HG03097 (cell line): ENCODE data around the gene SLC34A1.
A peak's percentile ranks its signal among the peaks of the same experiment; 100 is the strongest.

ENCODE experiments used
- ATAC-seq: cut with Tn5 transposase; IDR thresholded peaks from one replicate; pipeline ENCODE4 v1.9.1; 2021; ENCODE audit not compliant: unreplicated experiment, low FRiP score

SLC34A1 gene

DNA sequence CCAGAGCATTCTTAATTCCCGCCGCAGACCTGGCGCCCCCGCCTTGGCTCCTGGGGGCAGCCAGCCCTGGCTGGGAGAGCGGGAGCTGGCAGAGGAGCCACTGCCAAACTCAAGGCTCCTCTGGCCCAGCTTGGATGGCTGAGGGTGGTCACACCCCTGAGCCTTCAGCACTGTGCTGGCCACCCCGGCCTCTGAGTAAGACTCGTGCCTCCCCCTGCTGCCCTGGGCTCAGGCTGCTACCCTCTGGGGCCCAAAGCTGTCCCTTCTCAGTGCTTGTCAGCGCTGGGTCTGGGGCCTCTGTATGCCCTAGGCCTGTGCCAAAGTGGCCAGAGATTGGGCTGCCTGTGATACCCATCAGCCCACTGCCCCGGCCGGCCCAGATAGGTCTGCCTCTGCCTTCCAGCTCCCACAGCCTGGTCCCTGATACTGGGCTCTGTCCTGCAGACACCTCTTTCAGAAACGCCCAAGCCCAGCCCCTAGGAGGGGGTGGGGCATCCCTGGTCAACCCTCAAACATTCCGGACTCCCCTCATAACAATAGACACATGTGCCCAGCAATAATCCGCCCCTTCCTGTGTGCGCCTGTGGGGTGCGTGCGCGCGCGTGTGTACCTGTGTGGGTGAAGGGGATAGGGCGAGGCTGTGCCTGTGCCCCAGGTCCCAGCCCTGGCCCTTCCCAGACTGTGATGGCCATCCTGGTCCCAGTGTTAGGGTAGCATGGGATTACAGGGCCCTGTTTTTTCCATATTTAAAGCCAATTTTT, 58.0 kb downstream of the SLC34A1 start:
- ATAC-seq = no peak

DNA sequence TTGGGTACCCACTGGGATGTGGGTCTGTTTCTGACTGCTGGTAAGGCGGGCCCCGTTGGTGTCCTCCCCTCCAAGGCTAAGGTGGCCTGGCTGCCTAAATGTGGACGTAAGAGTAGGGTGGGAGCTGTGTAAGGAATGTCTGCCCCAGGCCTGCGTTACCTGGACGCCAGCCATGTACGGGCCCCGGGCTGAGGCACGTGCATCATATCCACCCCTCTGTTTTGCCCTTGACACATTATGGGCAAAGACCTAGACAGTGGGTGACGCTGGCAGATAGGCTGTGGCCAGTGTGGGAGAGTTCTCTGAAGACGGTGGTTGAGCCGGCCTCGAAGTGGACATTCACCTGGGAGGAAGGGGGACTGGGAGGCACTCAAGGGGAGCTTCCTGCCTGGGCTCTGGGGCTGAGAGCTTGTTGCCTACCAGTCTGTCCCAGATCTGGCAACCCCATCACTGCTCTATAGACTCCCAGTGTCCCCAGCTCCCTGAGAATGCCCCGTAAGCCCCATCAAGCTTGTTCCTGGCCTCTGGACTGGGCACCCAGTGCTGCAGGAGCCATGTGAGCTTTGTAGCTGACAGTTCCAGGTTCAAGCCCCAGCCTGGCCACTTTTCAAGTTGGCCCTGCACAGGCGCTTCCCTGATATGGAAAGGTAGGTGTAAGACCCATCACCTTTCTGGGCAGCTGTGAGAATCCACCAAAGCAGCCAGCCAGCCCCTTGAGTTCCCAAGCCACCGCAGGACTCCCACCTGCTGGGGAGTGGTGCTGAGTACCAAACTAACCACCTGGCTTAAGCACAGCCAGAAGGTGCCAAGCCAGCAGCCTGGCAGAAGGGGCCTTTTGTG, 59.1 kb downstream of the SLC34A1 start:
- no peak for ATAC-seq

DNA sequence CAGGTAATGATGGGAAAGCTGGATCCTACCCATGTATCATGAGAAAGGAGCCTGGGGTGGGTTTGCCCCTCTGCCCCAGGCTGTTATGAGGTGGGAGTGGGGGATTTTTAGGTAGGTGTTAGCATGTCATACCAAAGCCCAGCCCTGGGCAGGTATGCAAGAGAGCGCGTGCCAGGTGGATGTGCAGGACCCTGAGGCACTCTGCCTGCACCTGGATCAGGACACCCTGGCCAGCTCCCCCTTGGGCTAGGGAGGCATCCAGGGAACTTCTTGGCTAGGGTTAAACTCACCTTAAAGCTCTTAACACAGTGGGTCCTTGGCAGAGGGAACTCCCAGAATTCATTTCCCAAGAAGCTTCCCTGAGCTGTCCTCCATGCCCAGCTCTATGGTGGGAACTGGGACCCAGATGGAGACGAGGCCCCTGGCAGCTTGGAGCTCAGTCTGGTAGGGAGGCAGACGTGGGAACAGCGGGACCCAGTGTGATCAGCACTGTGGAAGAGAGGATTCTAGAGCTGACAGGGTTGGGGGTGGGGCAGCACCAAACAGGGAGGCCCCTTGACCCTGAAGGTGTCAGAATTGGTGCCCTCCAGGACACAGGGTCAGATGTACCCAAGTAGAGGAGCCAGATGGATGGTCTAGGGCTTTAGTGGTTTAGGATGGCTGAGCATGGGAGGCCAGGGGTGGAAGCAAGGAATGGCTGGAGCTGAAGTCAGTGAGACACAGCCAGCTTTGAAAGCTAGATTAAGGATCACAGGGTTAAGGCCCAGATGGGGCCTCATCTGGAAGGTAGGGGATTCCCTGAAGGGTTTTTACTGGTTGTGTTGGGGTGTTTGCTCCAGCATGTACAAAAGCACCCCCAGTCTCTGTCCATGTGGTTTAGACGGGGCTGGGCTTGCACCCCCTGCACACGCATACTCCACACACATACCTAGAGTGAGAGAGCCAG, 60.1 kb downstream of the SLC34A1 start:
- no peak for ATAC-seq

DNA sequence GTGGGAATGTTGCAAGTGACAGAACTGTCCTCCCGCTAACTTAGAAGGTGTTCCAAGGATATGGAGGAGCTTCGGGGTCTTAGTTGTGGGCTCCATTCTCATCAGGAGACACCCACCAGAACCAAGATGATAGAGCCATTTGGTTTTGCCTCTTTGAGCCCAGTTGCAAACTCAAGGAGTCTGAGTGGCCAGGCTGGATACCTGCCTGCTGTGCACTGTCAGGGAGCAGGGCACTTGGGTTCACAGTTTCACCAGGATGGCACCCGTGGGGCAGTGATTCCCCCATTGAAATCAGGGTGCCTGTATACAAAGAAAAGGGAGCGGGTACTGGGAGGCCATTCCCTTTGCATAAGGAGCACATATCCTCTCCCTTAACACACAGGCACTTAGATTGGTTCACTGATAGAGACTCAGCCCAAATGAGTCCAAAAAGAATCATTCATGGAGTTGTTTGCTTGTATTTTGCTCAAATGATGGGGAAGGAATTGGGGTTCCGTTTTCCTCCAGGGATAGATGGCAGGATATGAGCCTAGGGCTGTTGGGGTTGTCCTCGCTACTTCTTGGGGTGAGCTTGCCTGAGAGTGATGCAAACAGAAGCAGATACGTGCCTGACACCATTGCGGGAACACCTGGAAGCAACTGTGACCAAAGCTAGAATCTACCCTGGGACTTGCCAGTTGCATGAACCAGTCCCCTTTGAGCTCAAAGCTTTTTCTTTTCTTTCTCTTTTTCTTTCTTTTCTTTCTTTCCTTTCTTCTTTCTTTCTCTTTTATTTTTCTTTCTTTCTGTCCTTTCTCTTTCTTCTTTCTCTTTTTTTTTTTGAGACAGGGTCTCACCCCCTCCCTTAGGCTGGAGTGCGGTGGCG, 61.0 kb downstream of the SLC34A1 start:
- ATAC-seq = no peak

DNA sequence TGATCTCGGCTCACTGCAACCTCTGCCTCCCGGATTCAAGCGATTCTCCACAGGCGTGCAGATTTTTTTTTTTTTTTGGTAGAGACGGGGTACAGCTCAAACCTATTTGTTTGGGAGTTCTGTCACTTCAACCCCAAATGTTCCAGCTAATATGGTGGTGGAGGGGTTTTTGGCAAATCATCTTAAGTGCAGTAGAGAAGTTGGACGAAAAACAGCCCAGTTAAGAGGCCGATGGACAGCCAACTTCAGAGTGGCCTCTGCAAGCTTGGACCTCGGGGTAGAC, 61.6 kb downstream of the SLC34A1 start:
- no peak for ATAC-seq

DNA sequence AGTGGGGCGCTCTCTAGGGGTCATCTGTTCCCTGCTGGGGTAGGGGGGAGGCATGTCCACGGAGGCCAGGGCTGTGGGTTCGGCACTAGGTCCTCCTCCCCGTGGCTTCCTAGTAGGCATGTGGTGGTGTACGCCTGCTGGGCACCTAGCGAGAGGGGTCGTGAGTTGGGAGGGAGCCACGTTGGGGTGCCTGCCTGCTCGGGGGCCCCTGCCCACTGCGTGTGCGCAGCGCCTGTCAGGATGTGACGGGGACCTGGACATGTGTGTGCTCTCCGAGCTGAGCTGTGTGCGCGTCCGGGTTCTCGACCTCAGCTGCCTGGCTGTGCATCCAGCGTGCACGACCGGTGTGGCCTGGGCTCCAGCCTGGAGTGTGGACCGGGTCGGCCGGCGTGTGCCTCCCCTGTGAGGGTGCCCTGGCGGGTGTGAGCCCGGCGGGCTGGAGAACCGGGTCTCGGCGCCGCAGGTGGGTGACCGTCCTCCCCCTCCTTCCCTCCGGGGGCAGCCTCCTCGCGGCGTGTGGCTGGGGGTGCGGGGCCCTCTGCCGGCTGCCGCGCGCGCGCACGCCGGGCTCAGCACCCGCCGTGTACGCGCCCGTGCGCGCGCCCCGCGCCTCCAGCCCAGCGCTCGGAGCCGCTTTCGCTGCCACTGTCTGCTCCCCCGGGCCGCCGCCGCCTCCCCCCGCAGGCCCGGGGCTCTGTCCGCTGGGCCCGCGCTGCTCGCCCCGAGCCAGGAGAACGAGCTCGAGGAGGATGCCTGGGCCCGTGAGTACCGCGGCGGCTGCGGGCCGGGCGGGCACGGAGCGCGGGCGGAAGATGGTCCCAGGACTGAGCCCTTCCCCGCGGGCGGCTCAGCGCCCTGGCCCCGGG, 62.2 kb downstream of the SLC34A1 start, which contains the start of gene PRR7:
TSS of gene PRR7 (plus strand) at position 615 of the 866 bp plus-strand sequence. CDS start 8,254 bp downstream, outside the sequence.
- ATAC-seq = peak; percentile 40

DNA sequence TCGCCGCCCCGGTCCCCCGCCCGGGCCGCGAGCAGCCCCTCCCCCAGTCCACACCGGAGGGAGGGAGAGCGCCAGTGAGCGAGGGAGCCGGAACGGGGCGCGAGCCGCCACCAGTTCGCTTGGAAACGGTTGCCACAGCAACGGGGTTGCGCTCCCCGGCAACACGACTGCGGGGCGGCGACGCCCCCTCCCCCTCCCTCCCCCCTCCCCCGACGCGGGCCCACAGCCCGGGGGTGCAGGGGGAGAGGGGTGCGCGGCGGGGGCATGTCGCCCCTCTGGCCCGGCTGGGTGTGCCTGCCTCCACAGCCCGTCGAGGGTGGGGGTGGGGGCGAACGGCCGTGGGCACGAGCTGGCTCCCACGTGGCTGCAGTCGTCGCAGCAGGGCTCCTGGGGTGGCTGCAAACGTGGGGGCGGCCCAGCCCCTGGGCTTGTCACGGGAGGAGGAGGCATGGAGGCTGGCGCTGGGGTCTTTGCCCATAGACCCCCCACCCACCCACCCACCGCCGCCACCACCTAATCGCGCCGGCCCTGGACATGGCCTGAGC, 62.9 kb downstream of the SLC34A1 start:
- ATAC-seq = peak; percentile 23

DNA sequence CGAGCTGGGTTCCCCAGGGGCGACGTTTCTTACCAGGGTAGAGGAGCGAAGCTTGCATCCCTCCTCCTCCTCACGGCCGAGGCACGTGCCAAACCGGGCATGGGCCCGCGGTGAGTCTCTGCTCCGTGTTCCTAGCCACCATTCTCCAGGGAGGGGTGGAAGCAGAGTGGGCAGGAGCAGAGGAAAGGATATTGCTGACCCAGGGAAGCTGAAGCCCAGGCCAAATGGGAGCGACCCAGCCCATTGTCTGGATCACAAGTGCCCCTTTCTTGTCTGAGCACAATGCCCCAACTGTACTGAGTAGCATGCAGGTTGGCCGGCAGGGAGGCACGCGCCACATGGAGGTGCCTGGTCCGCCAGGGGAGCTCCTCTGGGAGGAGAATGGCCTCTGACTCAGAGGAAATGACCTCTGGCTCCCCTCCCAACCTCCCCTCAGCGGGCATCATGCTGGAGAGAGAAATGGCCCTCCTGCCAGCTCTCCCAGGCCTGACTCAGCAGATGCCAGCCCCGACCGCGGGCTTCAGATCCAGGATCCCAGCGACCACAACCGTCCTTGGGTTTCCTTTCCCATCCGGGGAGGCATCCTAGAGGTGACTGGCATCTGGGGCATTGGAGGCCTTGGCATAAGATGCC, 63.5 kb downstream of the SLC34A1 start:
- no peak for ATAC-seq
